Neural cell (in vitro differentiated cells): ENCODE results near the gene NT5DC4.

ENCODE experiments used
- TF ChIP-seq, protein P1 (sequence below): IDR thresholded peaks from 2 replicates; pipeline ENCODE4 v1.6.1; 2012; ENCODE audit warnings: borderline replicate concordance
- TF ChIP-seq, protein P2 (sequence below): fragments of 450-650 bp; IDR thresholded peaks from 2 replicates; pipeline ENCODE4 v1.5.1; 2014; ENCODE audit warnings: antibody characterized with exemption, mild to moderate bottlenecking, moderate library complexity; ENCODE audit not compliant: poor library complexity, severe bottlenecking

DNA sequence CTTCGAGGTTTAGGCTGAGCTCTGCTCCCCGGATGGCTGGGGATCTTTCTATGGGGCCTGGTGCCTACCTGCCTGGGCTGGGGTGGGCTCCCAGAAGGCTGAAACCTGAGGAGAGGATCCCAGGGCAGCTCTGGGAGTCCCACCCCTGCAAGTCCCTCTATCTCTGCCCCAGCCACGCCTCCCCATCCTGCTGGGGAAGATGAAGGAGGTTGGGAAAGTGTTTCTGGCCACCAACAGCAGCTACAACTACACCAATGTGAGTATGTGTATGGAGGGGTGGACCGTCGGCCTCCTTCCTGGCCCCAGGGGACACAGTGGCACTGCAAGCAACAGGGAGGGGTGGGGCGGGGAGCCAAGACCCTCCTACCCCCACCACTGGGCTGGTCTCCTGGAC is 2.7 kb downstream of the NT5DC4 start:
- TF ChIP-seq, protein P1, sequence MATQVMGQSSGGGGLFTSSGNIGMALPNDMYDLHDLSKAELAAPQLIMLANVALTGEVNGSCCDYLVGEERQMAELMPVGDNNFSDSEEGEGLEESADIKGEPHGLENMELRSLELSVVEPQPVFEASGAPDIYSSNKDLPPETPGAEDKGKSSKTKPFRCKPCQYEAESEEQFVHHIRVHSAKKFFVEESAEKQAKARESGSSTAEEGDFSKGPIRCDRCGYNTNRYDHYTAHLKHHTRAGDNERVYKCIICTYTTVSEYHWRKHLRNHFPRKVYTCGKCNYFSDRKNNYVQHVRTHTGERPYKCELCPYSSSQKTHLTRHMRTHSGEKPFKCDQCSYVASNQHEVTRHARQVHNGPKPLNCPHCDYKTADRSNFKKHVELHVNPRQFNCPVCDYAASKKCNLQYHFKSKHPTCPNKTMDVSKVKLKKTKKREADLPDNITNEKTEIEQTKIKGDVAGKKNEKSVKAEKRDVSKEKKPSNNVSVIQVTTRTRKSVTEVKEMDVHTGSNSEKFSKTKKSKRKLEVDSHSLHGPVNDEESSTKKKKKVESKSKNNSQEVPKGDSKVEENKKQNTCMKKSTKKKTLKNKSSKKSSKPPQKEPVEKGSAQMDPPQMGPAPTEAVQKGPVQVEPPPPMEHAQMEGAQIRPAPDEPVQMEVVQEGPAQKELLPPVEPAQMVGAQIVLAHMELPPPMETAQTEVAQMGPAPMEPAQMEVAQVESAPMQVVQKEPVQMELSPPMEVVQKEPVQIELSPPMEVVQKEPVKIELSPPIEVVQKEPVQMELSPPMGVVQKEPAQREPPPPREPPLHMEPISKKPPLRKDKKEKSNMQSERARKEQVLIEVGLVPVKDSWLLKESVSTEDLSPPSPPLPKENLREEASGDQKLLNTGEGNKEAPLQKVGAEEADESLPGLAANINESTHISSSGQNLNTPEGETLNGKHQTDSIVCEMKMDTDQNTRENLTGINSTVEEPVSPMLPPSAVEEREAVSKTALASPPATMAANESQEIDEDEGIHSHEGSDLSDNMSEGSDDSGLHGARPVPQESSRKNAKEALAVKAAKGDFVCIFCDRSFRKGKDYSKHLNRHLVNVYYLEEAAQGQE: no peak
- TF ChIP-seq, protein P2, sequence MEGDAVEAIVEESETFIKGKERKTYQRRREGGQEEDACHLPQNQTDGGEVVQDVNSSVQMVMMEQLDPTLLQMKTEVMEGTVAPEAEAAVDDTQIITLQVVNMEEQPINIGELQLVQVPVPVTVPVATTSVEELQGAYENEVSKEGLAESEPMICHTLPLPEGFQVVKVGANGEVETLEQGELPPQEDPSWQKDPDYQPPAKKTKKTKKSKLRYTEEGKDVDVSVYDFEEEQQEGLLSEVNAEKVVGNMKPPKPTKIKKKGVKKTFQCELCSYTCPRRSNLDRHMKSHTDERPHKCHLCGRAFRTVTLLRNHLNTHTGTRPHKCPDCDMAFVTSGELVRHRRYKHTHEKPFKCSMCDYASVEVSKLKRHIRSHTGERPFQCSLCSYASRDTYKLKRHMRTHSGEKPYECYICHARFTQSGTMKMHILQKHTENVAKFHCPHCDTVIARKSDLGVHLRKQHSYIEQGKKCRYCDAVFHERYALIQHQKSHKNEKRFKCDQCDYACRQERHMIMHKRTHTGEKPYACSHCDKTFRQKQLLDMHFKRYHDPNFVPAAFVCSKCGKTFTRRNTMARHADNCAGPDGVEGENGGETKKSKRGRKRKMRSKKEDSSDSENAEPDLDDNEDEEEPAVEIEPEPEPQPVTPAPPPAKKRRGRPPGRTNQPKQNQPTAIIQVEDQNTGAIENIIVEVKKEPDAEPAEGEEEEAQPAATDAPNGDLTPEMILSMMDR: no peak
